Adrenal gland (tissue), 5 donors: ENCODE data around the gene ADCK1.

Source experiments
- POLR2A ChIP-seq, 2 donors: fragments of 450-650 bp; IDR thresholded peaks; one replicate each; pipeline ENCODE4 v1.6.1; 2017; ENCODE audit warnings: antibody characterized with exemption in 2 of 2, mild to moderate bottlenecking in 2 of 2, moderate library complexity in 1 of 2
- TF ChIP-seq, protein P1 (sequence below), 6 experiments: fragments of 450-650 bp in 4 of 6; fragments of 200-600 bp in 2 of 6; sonication (generic) in 1 of 6; IDR thresholded peaks; 1 replicate in 5 of 6; 2 replicates in 1 of 6; pipeline versions ENCODE4 v1.5.1 to v1.8.0; 2016 to 2021; ENCODE audit warnings: antibody characterized with exemption in 6 of 6, mild to moderate bottlenecking in 2 of 6, moderate library complexity in 1 of 6
- donor health status: DM: no; HTN: no; CAD: no.

DNA sequence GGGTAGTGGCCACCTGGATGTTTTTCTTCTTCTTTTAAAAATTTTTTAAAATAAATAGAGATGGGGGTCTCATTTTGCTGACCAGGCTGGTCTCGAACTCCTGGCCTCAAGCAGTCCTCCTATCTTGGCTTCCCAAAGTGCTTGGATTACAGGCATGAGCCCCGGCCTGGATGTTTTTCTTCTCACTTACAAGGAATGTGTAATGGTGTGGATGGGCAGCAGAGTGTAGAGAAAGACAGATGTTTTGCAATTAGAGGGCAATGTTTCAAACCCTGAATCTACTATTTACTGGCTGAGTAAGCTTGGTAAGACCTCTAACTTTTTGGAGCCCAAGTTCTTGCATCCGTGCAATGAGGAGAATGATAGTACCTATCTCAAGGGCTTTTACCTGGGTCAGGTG is 48.1 kb downstream of the ADCK1 start:
- TF ChIP-seq, protein P1, sequence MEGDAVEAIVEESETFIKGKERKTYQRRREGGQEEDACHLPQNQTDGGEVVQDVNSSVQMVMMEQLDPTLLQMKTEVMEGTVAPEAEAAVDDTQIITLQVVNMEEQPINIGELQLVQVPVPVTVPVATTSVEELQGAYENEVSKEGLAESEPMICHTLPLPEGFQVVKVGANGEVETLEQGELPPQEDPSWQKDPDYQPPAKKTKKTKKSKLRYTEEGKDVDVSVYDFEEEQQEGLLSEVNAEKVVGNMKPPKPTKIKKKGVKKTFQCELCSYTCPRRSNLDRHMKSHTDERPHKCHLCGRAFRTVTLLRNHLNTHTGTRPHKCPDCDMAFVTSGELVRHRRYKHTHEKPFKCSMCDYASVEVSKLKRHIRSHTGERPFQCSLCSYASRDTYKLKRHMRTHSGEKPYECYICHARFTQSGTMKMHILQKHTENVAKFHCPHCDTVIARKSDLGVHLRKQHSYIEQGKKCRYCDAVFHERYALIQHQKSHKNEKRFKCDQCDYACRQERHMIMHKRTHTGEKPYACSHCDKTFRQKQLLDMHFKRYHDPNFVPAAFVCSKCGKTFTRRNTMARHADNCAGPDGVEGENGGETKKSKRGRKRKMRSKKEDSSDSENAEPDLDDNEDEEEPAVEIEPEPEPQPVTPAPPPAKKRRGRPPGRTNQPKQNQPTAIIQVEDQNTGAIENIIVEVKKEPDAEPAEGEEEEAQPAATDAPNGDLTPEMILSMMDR (IDR thresholded peaks at IDR 0.05), result no peak
- TF ChIP-seq POLR2A (IDR thresholded peaks at IDR 0.05), result no peak
